ENCODE measurements around the gene GNL1.

GNL1 gene

GRCh38 chr6:30570263-30570662 is 14.0 kb upstream of the GNL1 start:
- no peak for DNase-seq

GRCh38 chr6:30568245-30568644 is 12.0 kb upstream of the GNL1 start:
- no peak for DNase-seq

GRCh38 chr6:30565772-30566171 is 9.5 kb upstream of the GNL1 start:
- no peak for DNase-seq

- DNase-seq, result no peak
Measured at GRCh38 chr6:30564114-30564513, 7.8 kb upstream of the GNL1 start.

GRCh38 chr6:30562470-30563425 is 6.5 kb upstream of the GNL1 start:
- no peak for DNase-seq

- DNase-seq, result no peak
Measured at GRCh38 chr6:30560930-30561329, 4.6 kb upstream of the GNL1 start.

GRCh38 chr6:30557683-30557981 is 1.3 kb upstream of the GNL1 start:
- no peak for DNase-seq

GRCh38 chr6:30556906-30557682 is 805 bp upstream of the GNL1 start, which contains the start of gene PRR3:
PRR3 (plus strand) TSS chr6:30557295; CDS start chr6:30557345, 50 bp downstream.
- peak; percentile 86 for DNase-seq

GRCh38 chr6:30555816-30556065 is 548 bp downstream of the GNL1 start:
- no peak for DNase-seq

- DNase-seq, result no peak
Measured at GRCh38 chr6:30554962-30555815, 1.1 kb downstream of the GNL1 start.

GRCh38 chr6:30554404-30554803 is 1.9 kb downstream of the GNL1 start:
- DNase-seq, result no peak

- DNase-seq, result no peak
Measured at GRCh38 chr6:30548375-30548774, 7.9 kb downstream of the GNL1 start.

- no peak for DNase-seq
Measured at GRCh38 chr6:30547454-30547853, 8.8 kb downstream of the GNL1 start.

GRCh38 chr6:30544666-30545272 is 11.5 kb downstream of the GNL1 start:
- DNase-seq, result peak in 1 of 2 experiments; percentile 32

- no peak for DNase-seq
Measured at GRCh38 chr6:30543821-30544220, 12.5 kb downstream of the GNL1 start.

- no peak for DNase-seq
Measured at GRCh38 chr6:30542915-30543314, 13.4 kb downstream of the GNL1 start.

GRCh38 chr6:30542404-30542725 is 13.9 kb downstream of the GNL1 start:
- no peak for DNase-seq

GRCh38 chr6:30541515-30542403 is 14.5 kb downstream of the GNL1 start:
- DNase-seq, result peak; percentile 56 to 75

GRCh38 chr6:30537931-30538330 is 18.4 kb downstream of the GNL1 start:
- no peak for DNase-seq

GRCh38 chr6:30533460-30534294 is 22.6 kb downstream of the GNL1 start:
- DNase-seq, result no peak

- DNase-seq, result no peak
Measured at GRCh38 chr6:30530014-30530413, 26.3 kb downstream of the GNL1 start.

Data from NCI-H1930 (cell line).